ENCODE results near the gene EYA3. TPM values are rescaled to one million over a fixed set of nuclear protein-coding genes. Genes with fewer than 3 reads are reported as not detected.

EYA3 gene
- total RNA-seq, 1 donor = 21.9 TPM

DNA sequence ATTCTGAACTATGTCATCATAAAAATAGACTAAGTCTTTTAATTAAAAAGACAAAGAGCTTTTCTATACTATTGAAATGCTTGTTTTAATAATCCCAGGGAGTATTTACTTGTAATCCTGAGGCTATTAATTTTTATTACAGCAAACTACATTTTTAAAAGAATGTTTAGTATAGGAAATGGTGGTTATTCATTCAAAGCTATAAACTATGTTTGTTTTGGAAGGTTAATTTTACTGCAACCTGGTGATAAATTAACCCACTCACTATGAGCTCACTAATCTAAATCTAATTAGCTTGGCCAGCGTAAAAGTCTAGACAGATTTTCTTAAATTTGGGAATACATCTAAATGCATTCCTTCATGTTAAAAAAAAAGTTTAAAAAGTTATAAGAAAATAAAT, 13.8 kb upstream of the EYA3 start:
- no peak for TF ChIP-seq CTCF (IDR thresholded peaks at IDR 0.05; ENCODE audit: insufficient read depth, low read length)
- DNase-seq (ENCODE audit: low read depth) = no peak
- H3K4me3 ChIP-seq (ENCODE audit: low read depth, low read length) = no peak overlapping the region

DNA sequence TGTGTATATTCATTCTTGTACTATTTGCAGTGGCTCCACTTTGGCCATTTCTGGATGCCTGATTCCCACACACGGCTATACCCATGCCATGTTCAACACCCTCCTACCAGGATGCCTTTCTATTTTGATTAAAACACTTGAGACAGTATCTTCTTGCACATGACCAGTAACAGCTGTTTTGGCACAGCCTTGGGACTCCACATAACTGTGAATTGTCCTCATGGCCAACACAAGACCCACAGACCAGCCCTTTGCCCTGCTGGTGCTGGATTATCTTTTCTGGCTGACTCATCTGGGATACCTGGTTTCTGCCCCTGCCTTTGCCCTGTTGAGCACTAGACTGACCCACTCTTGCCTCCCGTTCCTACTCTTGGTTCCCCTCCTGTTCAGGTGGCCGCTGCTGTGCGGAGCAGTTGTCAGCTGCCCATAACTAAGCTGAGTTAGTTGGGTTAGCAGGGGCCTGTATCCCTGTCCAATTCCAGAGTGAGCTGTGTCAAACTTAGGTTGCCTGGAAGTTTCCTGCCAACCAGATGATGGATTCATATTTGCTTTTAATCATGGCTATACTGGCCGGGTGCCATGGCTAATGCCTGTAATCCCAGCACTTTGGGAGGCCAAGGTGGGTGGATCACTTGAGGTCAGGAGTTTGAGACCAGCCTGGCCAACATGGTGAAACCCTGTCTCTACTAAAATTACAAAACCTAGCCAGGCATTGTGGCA, 10.8 kb upstream of the EYA3 start:
- no peak for TF ChIP-seq CTCF (IDR thresholded peaks at IDR 0.05; ENCODE audit: insufficient read depth, low read length)
- DNase-seq (ENCODE audit: low read depth) = no peak

GRCh38 chr1:28097100-28097472, 8.7 kb upstream of the EYA3 start:
- no peak for DNase-seq (ENCODE audit: low read depth)
- H3K4me3 ChIP-seq (ENCODE audit: low read depth, low read length) = no peak overlapping the region
- TF ChIP-seq CTCF (IDR thresholded peaks at IDR 0.05; ENCODE audit: insufficient read depth, low read length) = no peak

More for the DNA sequence above, 10.8 kb upstream of the EYA3 start:
- no peak overlapping the region for H3K4me3 ChIP-seq (ENCODE audit: low read depth, low read length)

GRCh38 chr1:28096210-28097099, 8.0 kb upstream of the EYA3 start:
- no peak for TF ChIP-seq CTCF (IDR thresholded peaks at IDR 0.05; ENCODE audit: insufficient read depth, low read length)
- no peak overlapping the region for H3K4me3 ChIP-seq (ENCODE audit: low read depth, low read length)
- DNase-seq (ENCODE audit: low read depth) = no peak

DNA sequence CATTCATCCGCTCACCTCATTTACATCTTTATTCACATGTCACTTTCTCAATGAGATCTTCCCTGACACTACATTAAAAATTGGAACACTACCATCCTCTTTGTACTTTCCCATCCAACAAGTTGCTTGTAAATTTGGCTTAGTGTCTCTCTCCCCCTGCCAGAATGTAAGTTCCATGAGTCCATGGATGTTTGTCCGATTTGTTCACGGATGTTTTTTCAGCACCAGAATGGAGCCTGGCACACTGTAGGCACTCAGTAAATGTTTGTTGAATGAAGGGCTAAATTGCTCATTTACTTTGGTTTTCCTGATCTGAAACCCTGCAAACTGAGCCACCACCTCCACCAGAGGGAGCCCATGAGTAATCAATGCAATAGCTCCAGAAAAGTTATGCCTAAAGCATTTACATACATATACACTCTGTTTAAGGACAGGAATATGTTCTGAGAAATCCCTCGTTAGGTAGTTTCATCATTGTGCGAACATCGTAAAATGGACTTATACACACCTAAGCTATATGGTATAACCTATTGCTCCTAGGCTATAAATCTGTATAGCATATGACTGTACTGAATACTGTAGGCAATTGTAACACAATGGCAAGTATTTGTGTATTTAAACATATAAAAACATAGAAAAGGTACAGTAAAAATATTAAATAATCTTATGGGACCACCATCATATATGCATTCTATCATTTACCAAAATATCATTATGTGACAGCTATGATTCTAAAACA, 2.8 kb upstream of the EYA3 start:
- TF ChIP-seq CTCF (IDR thresholded peaks at IDR 0.05; ENCODE audit: insufficient read depth, low read length) = peak; percentile 90
- DNase-seq (ENCODE audit: low read depth) = peak; percentile 82
- no peak overlapping the region for H3K4me3 ChIP-seq (ENCODE audit: low read depth, low read length)

DNA sequence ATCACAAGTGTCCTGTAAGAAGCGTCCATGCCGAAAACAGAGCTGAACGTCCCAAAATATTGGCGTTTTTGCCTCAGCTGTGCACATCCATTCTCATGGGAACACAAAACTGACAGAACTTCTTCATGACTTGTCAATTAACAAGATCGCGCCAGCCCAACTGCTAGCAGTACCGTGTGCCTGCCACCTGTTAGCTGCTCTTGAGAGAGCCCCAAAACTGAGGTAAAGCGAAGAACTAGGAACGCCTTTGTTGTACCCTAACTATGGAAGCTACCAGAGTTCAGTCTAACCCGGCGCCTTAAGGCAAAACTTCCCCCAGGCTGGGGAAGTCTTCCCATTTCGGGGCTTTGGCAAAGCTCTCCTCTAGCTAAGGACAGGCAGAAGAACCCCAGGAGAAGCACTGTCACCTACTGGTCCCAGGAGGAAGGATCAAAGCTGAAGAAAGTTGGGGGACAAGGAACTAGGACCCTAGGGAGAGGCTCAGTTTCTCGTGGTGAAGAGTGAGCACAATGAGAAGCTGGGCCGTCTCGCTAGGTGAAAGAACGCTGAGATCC, 719 bp downstream of the EYA3 start:
- H3K4me3 ChIP-seq (ENCODE audit: low read depth, low read length) = peak overlapping the region; percentile 100
- DNase-seq (ENCODE audit: low read depth) = no peak
- TF ChIP-seq CTCF (IDR thresholded peaks at IDR 0.05; ENCODE audit: insufficient read depth, low read length) = no peak

Data from fibroblast of the aortic adventitia (primary cell).